ENCODE measurements around the gene SP110. TPM values are rescaled to one million over a fixed set of nuclear protein-coding genes. Genes with fewer than 3 reads are reported as not detected.

The SP110 gene
- total RNA-seq, 3 donors from 2014 or later, result 17.4 to 23.0 (median 22.9) TPM

DNA sequence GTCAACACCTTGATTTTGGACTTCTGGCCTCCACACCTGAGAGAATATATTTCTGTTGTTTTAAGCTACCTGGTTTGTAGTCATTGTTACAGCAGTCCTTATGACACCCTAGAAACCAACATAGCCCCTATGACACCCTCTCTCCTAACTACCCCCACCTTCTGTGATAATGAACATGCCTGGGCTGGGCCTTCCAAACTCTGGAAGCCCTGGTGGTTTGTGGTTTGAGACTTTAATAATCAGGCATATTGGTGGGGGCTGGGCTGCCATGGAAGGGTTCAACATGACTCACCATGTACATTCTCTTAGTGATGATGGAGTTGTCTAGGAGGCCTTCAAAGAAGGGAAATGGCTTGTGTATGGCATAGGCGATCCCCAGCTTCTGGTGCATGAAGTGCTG is 3.3 kb downstream of the SP110 start:
- no peak overlapping the region for H3K4me3 ChIP-seq
- ATAC-seq (no peak), DNase-seq (no peak)
- H3K36me3 ChIP-seq (ENCODE audit: low read depth), result no peaks in the 10 kb centered on the region
- intact Hi-C loops (cut with DNase I, micrococcal nuclease), result no loop called here
- H3K9me3 ChIP-seq, result no peaks in the 10 kb centered on the region
- TF ChIP-seq, protein P1, sequence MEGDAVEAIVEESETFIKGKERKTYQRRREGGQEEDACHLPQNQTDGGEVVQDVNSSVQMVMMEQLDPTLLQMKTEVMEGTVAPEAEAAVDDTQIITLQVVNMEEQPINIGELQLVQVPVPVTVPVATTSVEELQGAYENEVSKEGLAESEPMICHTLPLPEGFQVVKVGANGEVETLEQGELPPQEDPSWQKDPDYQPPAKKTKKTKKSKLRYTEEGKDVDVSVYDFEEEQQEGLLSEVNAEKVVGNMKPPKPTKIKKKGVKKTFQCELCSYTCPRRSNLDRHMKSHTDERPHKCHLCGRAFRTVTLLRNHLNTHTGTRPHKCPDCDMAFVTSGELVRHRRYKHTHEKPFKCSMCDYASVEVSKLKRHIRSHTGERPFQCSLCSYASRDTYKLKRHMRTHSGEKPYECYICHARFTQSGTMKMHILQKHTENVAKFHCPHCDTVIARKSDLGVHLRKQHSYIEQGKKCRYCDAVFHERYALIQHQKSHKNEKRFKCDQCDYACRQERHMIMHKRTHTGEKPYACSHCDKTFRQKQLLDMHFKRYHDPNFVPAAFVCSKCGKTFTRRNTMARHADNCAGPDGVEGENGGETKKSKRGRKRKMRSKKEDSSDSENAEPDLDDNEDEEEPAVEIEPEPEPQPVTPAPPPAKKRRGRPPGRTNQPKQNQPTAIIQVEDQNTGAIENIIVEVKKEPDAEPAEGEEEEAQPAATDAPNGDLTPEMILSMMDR (IDR thresholded peaks at IDR 0.05), result no peak
- peaks cover 11% of the 10 kb centered on the region for H3K4me1 ChIP-seq (ENCODE audit: low read depth)

DNA sequence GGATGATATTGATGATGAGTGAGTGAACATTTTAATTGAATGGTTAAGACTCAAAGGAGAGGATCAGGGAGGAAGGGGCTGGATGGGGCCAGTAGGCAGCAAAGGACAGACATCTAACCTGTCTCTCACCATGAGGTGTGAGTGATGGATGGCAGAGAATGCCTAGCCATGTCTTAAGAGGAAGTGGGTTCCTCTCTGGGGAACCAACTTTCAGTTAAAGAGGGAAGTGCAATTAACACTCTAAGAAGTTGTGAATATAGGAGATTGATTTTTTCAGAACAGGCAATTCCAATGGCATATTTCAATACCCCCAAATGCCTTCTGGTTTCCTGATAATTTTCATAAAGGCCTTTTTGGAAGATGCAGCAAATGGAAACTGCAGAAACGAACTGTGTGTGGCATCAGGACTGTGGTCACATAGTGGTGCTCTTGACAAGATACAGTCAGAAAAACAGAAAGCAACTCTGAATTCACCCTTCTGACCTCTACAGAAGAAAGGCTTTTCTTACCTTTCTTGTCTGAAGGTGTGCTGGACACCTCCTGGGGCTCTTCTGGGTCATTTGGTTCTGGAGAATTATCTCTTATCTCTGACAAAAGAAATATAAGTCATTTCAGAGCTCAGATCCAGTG is 10.2 kb downstream of the SP110 start:
- DNase-seq (no peak), ATAC-seq (no peak)
- Histone ChIP-seq H3K4me3 (no peak overlapping the region), H3K36me3 (ENCODE audit: low read depth) (no peaks in the 10 kb centered on the region), H3K4me1 (ENCODE audit: low read depth) (no peaks in the 10 kb centered on the region), H3K9me3 (no peaks in the 10 kb centered on the region)
- intact Hi-C loops (cut with DNase I, micrococcal nuclease), result no loop called here
- TF ChIP-seq, protein P1 (IDR thresholded peaks at IDR 0.05), result no peak

DNA sequence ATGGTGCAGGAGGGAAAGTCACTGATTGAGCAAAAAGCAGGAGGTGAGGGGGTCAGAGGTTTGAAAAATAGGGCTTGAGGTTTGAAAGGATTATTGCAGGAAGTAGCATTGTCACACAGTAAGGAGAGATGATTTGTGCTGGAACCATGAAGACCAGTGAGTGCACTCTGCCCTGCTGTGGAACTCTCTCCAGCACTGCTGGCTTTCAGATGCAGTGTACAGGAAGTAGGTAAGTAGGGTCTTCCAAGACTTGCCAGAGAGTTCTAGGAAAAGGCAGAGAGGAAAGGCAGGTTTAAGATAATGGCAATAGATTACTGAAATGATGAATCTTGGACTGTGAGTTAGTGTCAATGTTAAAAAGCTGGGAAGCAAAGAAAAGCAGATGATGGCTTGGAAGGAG is 11.2 kb downstream of the SP110 start:
- DNase-seq (no peak), ATAC-seq (no peak)
- Histone ChIP-seq H3K4me3 (no peak overlapping the region), H3K9me3 (no peaks in the 10 kb centered on the region), H3K36me3 (ENCODE audit: low read depth) (no peaks in the 10 kb centered on the region), H3K4me1 (ENCODE audit: low read depth) (no peaks in the 10 kb centered on the region)
- TF ChIP-seq, protein P1 (IDR thresholded peaks at IDR 0.05), result no peak
- intact Hi-C loops (cut with DNase I, micrococcal nuclease), result no loop called here

DNA sequence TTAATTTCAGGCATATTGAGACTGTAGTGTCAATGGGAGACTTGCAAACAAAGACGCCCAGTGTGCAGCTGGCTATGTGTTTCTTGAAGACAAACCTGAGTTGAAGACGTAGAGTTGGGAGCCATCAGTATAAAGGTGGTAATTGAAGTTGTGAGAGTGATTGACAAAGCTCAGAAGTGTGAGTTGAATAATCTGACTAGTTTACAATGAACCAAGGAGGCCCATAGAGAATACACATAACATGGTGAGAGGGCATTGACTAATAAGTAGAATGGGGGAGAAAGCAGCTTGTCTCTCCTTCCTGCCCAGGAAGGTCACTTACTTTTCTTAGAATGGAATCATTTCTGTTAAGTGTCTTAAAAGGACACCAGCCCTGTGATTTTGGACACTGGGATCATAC is 14.1 kb downstream of the SP110 start:
- intact Hi-C loops (cut with DNase I, micrococcal nuclease), result no loop called here

DNA sequence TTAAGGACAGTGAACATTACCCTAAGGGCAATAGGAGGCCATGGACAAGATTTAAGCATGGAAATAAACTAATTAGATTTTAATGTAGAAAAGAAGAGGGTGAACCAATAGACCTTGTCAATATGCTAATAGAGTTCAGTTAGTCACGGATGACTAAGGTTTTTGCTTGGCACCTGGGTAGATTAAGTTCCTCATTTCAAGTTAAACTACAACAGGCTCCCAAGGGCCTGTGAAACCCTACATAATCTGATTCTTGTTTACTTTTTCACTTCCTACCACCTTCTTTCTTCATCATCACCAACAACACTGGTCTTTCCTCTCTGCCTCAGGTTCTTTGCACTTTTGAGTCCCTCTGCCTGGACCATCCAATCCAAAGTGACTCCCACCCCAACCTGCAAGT is 14.8 kb downstream of the SP110 start:
- DNase-seq, result no peak
- peak; percentile 58 for ATAC-seq
- no peaks in the 10 kb centered on the region for H3K4me1 ChIP-seq (ENCODE audit: low read depth)
- intact Hi-C loops (cut with DNase I, micrococcal nuclease), result no loop called here
- H3K4me3 ChIP-seq, result no peak overlapping the region
- no peaks in the 10 kb centered on the region for H3K36me3 ChIP-seq (ENCODE audit: low read depth)
- no peaks in the 10 kb centered on the region for H3K9me3 ChIP-seq
- TF ChIP-seq, protein P1 (IDR thresholded peaks at IDR 0.05), result no peak

More for the DNA sequence above, 14.1 kb downstream of the SP110 start:
- TF ChIP-seq, protein P1 (IDR thresholded peaks at IDR 0.05), result no peak
- Histone ChIP-seq H3K4me3 (no peak overlapping the region), H3K36me3 (ENCODE audit: low read depth) (no peaks in the 10 kb centered on the region), H3K9me3 (no peaks in the 10 kb centered on the region), H3K4me1 (ENCODE audit: low read depth) (no peaks in the 10 kb centered on the region)
- no peak for ATAC-seq
- DNase-seq, result no peak
